ENCODE measurements around the gene A2ML1. TPM values are rescaled to one million over a fixed set of nuclear protein-coding genes. Genes with fewer than 3 reads are reported as not detected.
A peak's percentile ranks its signal among the peaks of the same experiment; 100 is the strongest.
"Not testable (repeated sequence)": the region's sequence is repeated elsewhere in the genome, so short reads cannot be mapped to it uniquely, and the experiment has no call there.

Gene A2ML1
- polyA plus RNA-seq, 3 donors from 2014 or later, result not detected

- peaks cover 2 to 4% (median 3%) of the 10 kb centered on the region in 3 donors for H3K27me3 Mint-ChIP-seq (ENCODE audit: low read depth in 3 of 3)
- no peaks in the 10 kb centered on the region for H3K36me3 Mint-ChIP-seq
- no peak for DNase-seq
- H3K4me1 Mint-ChIP-seq, result no peaks in the 10 kb centered on the region
- no peak overlapping the region for H3K27ac Mint-ChIP-seq
- H3K9me3 Mint-ChIP-seq, result peaks cover 0 to 2% (median 0%) of the 10 kb centered on the region in 6 donors
- no peak overlapping the region for H3K4me3 Mint-ChIP-seq
These were observed 23.9 kb downstream of the A2ML1 start for GRCh38 chr12:8846305-8846704.

- Mint-ChIP-seq H3K36me3 (no peaks in the 10 kb centered on the region), H3K27ac (no peak overlapping the region), H3K4me3 (no peak overlapping the region), H3K9me3 (no peaks in the 10 kb centered on the region), H3K4me1 (no peaks in the 10 kb centered on the region), H3K27me3 (ENCODE audit: low read depth in 3 of 3) (peaks cover 2 to 4% (median 3%) of the 10 kb centered on the region in 3 donors)
- DNase-seq, result no peak
These were observed 25.0 kb downstream of the A2ML1 start for GRCh38 chr12:8847435-8847834.

GRCh38 chr12:8849876-8850275 is 27.5 kb downstream of the A2ML1 start:
- Mint-ChIP-seq H3K4me1 (no peaks in the 10 kb centered on the region), H3K27ac (no peak overlapping the region), H3K4me3 (no peak overlapping the region), H3K36me3 (no peaks in the 10 kb centered on the region), H3K9me3 (no peaks in the 10 kb centered on the region), H3K27me3 (ENCODE audit: low read depth in 3 of 3) (peaks cover 2 to 3% (median 3%) of the 10 kb centered on the region in 3 donors)
- no peak for DNase-seq

- H3K4me3 Mint-ChIP-seq, result no peak overlapping the region
- no peaks in the 10 kb centered on the region for H3K9me3 Mint-ChIP-seq
- H3K27ac Mint-ChIP-seq, result no peak overlapping the region
- H3K4me1 Mint-ChIP-seq, result no peaks in the 10 kb centered on the region
- peaks cover 0 to 3% (median 2%) of the 10 kb centered on the region in 3 donors for H3K27me3 Mint-ChIP-seq (ENCODE audit: low read depth in 3 of 3)
- no peak for DNase-seq
- no peaks in the 10 kb centered on the region for H3K36me3 Mint-ChIP-seq
These were observed 29.7 kb downstream of the A2ML1 start for GRCh38 chr12:8852119-8852518.

GRCh38 chr12:8855891-8856290 is 33.5 kb downstream of the A2ML1 start:
- H3K36me3 Mint-ChIP-seq, result no peaks in the 10 kb centered on the region
- no peak overlapping the region for H3K4me3 Mint-ChIP-seq

GRCh38 chr12:8859448-8859847 is 37.0 kb downstream of the A2ML1 start:
- not testable (repeated sequence) for H3K9me3 Mint-ChIP-seq, H3K27ac Mint-ChIP-seq, H3K4me3 Mint-ChIP-seq, H3K36me3 Mint-ChIP-seq, H3K4me1 Mint-ChIP-seq, DNase-seq
- peaks cover 3 to 10% (median 3%) of the 10 kb centered on the region in 3 donors for H3K27me3 Mint-ChIP-seq (ENCODE audit: low read depth in 3 of 3)

More at GRCh38 chr12:8855891-8856290, 33.5 kb downstream of the A2ML1 start:
- no peak for DNase-seq
- Mint-ChIP-seq H3K4me1 (no peaks in the 10 kb centered on the region), H3K27ac (no peak overlapping the region), H3K27me3 (ENCODE audit: low read depth in 3 of 3) (peaks cover 0 to 3% (median 2%) of the 10 kb centered on the region in 3 donors), H3K9me3 (no peaks in the 10 kb centered on the region)

- Mint-ChIP-seq H3K4me1 (no peaks in the 10 kb centered on the region), H3K36me3 (no peaks in the 10 kb centered on the region), H3K27me3 (ENCODE audit: low read depth in 3 of 3) (peaks cover 3 to 10% (median 3%) of the 10 kb centered on the region in 3 donors), H3K27ac (no peak overlapping the region), H3K9me3 (no peaks in the 10 kb centered on the region), H3K4me3 (no peak overlapping the region)
- peak in 2 of 3 donors; percentile 6 to 19 for DNase-seq
These were observed 37.9 kb downstream of the A2ML1 start for GRCh38 chr12:8860165-8860961.

- H3K4me1 Mint-ChIP-seq, result no peaks in the 10 kb centered on the region
- H3K4me3 Mint-ChIP-seq, result no peak overlapping the region
- H3K27ac Mint-ChIP-seq, result no peak overlapping the region
- DNase-seq, result no peak
- H3K36me3 Mint-ChIP-seq, result no peaks in the 10 kb centered on the region
- peaks cover 3 to 6% (median 5%) of the 10 kb centered on the region in 3 donors for H3K27me3 Mint-ChIP-seq (ENCODE audit: low read depth in 3 of 3)
- H3K9me3 Mint-ChIP-seq, result no peaks in the 10 kb centered on the region
These were observed 44.0 kb downstream of the A2ML1 start for GRCh38 chr12:8866429-8866828.

- H3K4me1 Mint-ChIP-seq, result no peaks in the 10 kb centered on the region
- no peak overlapping the region for H3K4me3 Mint-ChIP-seq
- H3K36me3 Mint-ChIP-seq, result no peaks in the 10 kb centered on the region
- H3K27ac Mint-ChIP-seq, result no peak overlapping the region
- H3K27me3 Mint-ChIP-seq (ENCODE audit: low read depth in 3 of 3), result peaks cover 3 to 5% (median 3%) of the 10 kb centered on the region in 3 donors
- DNase-seq, result no peak
- no peaks in the 10 kb centered on the region for H3K9me3 Mint-ChIP-seq
These were observed 44.6 kb downstream of the A2ML1 start for GRCh38 chr12:8867009-8867408.

- Mint-ChIP-seq H3K9me3 (no peaks in the 10 kb centered on the region), H3K27me3 (ENCODE audit: low read depth in 3 of 3) (peaks cover 3 to 4% (median 3%) of the 10 kb centered on the region in 3 donors), H3K27ac (no peak overlapping the region), H3K4me3 (no peak overlapping the region), H3K36me3 (no peaks in the 10 kb centered on the region), H3K4me1 (no peaks in the 10 kb centered on the region)
- DNase-seq, result no peak
These were observed 45.4 kb downstream of the A2ML1 start for GRCh38 chr12:8867786-8868185.

GRCh38 chr12:8870586-8870985 is 48.2 kb downstream of the A2ML1 start:
- no peak overlapping the region for H3K4me3 Mint-ChIP-seq
- H3K4me1 Mint-ChIP-seq, result no peaks in the 10 kb centered on the region
- no peaks in the 10 kb centered on the region for H3K9me3 Mint-ChIP-seq
- H3K27me3 Mint-ChIP-seq (ENCODE audit: low read depth in 3 of 3), result peaks cover 0 to 2% (median 2%) of the 10 kb centered on the region in 3 donors
- H3K27ac Mint-ChIP-seq, result no peak overlapping the region
- H3K36me3 Mint-ChIP-seq, result no peaks in the 10 kb centered on the region
- DNase-seq, result no peak

GRCh38 chr12:8871068-8871467 is 48.6 kb downstream of the A2ML1 start:
- Mint-ChIP-seq H3K4me1 (no peaks in the 10 kb centered on the region), H3K27me3 (ENCODE audit: low read depth in 3 of 3) (peaks cover 0 to 2% (median 2%) of the 10 kb centered on the region in 3 donors), H3K9me3 (no peaks in the 10 kb centered on the region), H3K27ac (no peak overlapping the region), H3K36me3 (no peaks in the 10 kb centered on the region), H3K4me3 (no peak overlapping the region)
- DNase-seq, result no peak

GRCh38 chr12:8876887-8877286 is 54.5 kb downstream of the A2ML1 start:
- H3K36me3 Mint-ChIP-seq, result no peaks in the 10 kb centered on the region
- H3K9me3 Mint-ChIP-seq, result no peaks in the 10 kb centered on the region
- H3K4me1 Mint-ChIP-seq, result no peaks in the 10 kb centered on the region
- H3K27me3 Mint-ChIP-seq (ENCODE audit: low read depth in 3 of 3), result peaks cover 0 to 2% (median 0%) of the 10 kb centered on the region in 3 donors
- DNase-seq, result no peak
- no peak overlapping the region for H3K4me3 Mint-ChIP-seq
- H3K27ac Mint-ChIP-seq, result no peak overlapping the region

- Mint-ChIP-seq H3K36me3 (no peaks in the 10 kb centered on the region), H3K4me1 (peaks cover 3 to 8% of the 10 kb centered on the region in 2 donors), H3K27ac (no peak overlapping the region), H3K4me3 (no peak overlapping the region), H3K9me3 (no peaks in the 10 kb centered on the region), H3K27me3 (ENCODE audit: low read depth in 3 of 3) (peaks cover 0 to 9% (median 2%) of the 10 kb centered on the region in 3 donors)
- no peak for DNase-seq
These were observed 64.3 kb downstream of the A2ML1 start for GRCh38 chr12:8886502-8887284.

Data from immature natural killer cell (primary cell).